ENCODE results near the gene ISG20.

ISG20 gene

GRCh38 chr15:88634449-88634848 lies 4.4 kb upstream of the ISG20 start:
- Histone ChIP-seq H3K36me3 (ENCODE audit: control insufficient read depth, low read length) (peaks cover 79% of the 10 kb centered on the region), H3K4me1 (ENCODE audit: control insufficient read depth, low read length) (peaks cover 97% of the 10 kb centered on the region), H3K4me2 (ENCODE audit: low read length) (peak overlapping the region; percentile 99), H3K27ac (ENCODE audit: low read depth, low read length) (peak overlapping the region; percentile 97), H3F3A (ENCODE audit: control insufficient read depth, insufficient read depth) (peaks cover 57% of the 10 kb centered on the region), H3K79me2 (ENCODE audit: control insufficient read depth, low read length) (peaks cover 76% of the 10 kb centered on the region), H3K4me3 (ENCODE audit: low read length) (peak overlapping the region; percentile 87), H3K27me3 (ENCODE audit: control insufficient read depth, low read length) (no peaks in the 10 kb centered on the region), H4K20me1 (ENCODE audit: control insufficient read depth, insufficient read depth, low read depth, low read length) (no peaks in the 10 kb centered on the region), H3K9me3 (ENCODE audit: control insufficient read depth, insufficient read depth, low read length) (no peaks in the 10 kb centered on the region), H3K9me2 (replicated peaks; ENCODE audit: control insufficient read depth, low read length) (no peaks in the 10 kb centered on the region)
- TF ChIP-seq CTCF (IDR thresholded peaks at IDR 0.05; ENCODE audit: low read depth, low read length, poor library complexity, severe bottlenecking), result no peak
- no peak for TF ChIP-seq EZH2phosphoT487 (IDR thresholded peaks at IDR 0.05; ENCODE audit: borderline replicate concordance, low read length)

- TF ChIP-seq EZH2phosphoT487 (IDR thresholded peaks at IDR 0.05; ENCODE audit: borderline replicate concordance, low read length), result no peak
- no peak for TF ChIP-seq CTCF (IDR thresholded peaks at IDR 0.05; ENCODE audit: low read depth, low read length, poor library complexity, severe bottlenecking)
- H3K9me2 ChIP-seq (replicated peaks; ENCODE audit: control insufficient read depth, low read length), result no peaks in the 10 kb centered on the region
- H3K27me3 ChIP-seq (ENCODE audit: control insufficient read depth, low read length), result no peaks in the 10 kb centered on the region
- H3K4me2 ChIP-seq (ENCODE audit: low read length), result peak overlapping the region; percentile 99
- H4K20me1 ChIP-seq (ENCODE audit: control insufficient read depth, insufficient read depth, low read depth, low read length), result no peaks in the 10 kb centered on the region
- H3K36me3 ChIP-seq (ENCODE audit: control insufficient read depth, low read length), result peaks cover 79% of the 10 kb centered on the region
- peak overlapping the region; percentile 87 for H3K4me3 ChIP-seq (ENCODE audit: low read length)
- peaks cover 97% of the 10 kb centered on the region for H3K4me1 ChIP-seq (ENCODE audit: control insufficient read depth, low read length)
- H3K79me2 ChIP-seq (ENCODE audit: control insufficient read depth, low read length), result peaks cover 75% of the 10 kb centered on the region
- no peaks in the 10 kb centered on the region for H3K9me3 ChIP-seq (ENCODE audit: control insufficient read depth, insufficient read depth, low read length)
- H3K27ac ChIP-seq (ENCODE audit: low read depth, low read length), result peak overlapping the region; percentile 97
- H3F3A ChIP-seq (ENCODE audit: control insufficient read depth, insufficient read depth), result peaks cover 66% of the 10 kb centered on the region
Observed at GRCh38 chr15:88635318-88635717, 3.5 kb upstream of the ISG20 start.

- Histone ChIP-seq H4K20me1 (ENCODE audit: control insufficient read depth, insufficient read depth, low read depth, low read length) (no peaks in the 10 kb centered on the region), H3K9me2 (replicated peaks; ENCODE audit: control insufficient read depth, low read length) (no peaks in the 10 kb centered on the region), H3K79me2 (ENCODE audit: control insufficient read depth, low read length) (peaks cover 74% of the 10 kb centered on the region), H3K4me2 (ENCODE audit: low read length) (peak overlapping the region; percentile 99), H3K36me3 (ENCODE audit: control insufficient read depth, low read length) (peaks cover 79% of the 10 kb centered on the region), H3K27me3 (ENCODE audit: control insufficient read depth, low read length) (no peaks in the 10 kb centered on the region), H3K27ac (ENCODE audit: low read depth, low read length) (peak overlapping the region; percentile 97), H3K9me3 (ENCODE audit: control insufficient read depth, insufficient read depth, low read length) (no peaks in the 10 kb centered on the region), H3K4me1 (ENCODE audit: control insufficient read depth, low read length) (peaks cover 97% of the 10 kb centered on the region), H3K4me3 (ENCODE audit: low read length) (peak overlapping the region; percentile 87), H3F3A (ENCODE audit: control insufficient read depth, insufficient read depth) (peaks cover 73% of the 10 kb centered on the region)
- no peak for TF ChIP-seq EZH2phosphoT487 (IDR thresholded peaks at IDR 0.05; ENCODE audit: borderline replicate concordance, low read length)
- TF ChIP-seq CTCF (IDR thresholded peaks at IDR 0.05; ENCODE audit: low read depth, low read length, poor library complexity, severe bottlenecking), result no peak
Observed at GRCh38 chr15:88636050-88636449, 2.8 kb upstream of the ISG20 start.
